ENCODE results near the gene AP5S1.
A peak's percentile ranks its signal among the peaks of the same experiment; 100 is the strongest.
"Not testable (repeated sequence)": the region's sequence is repeated elsewhere in the genome, so short reads cannot be mapped to it uniquely, and the experiment has no call there.

Gene AP5S1

GRCh38 chr20:3794168-3794567 is 26.2 kb upstream of the AP5S1 start:
- not testable (repeated sequence) for DNase-seq

- DNase-seq: no peak
Observed at GRCh38 chr20:3794701-3795420, 25.5 kb upstream of the AP5S1 start.

- peak; percentile 89 for DNase-seq
Observed at GRCh38 chr20:3795511-3796468, 24.6 kb upstream of the AP5S1 start, which contains the start of gene CDC25B. Gene CDC25B, plus strand, starts transcription at chr20:3796310. Its CDS starts 222 bp downstream, at chr20:3796532.

- no peak for DNase-seq
Observed at GRCh38 chr20:3796477-3797225, 23.7 kb upstream of the AP5S1 start.

- no peak for DNase-seq
Observed at GRCh38 chr20:3797226-3797545, 23.2 kb upstream of the AP5S1 start.

- DNase-seq: peak; percentile 60
Observed at GRCh38 chr20:3797592-3798372, 22.6 kb upstream of the AP5S1 start.

- no peak for DNase-seq
Observed at GRCh38 chr20:3798373-3798768, 22.0 kb upstream of the AP5S1 start.

GRCh38 chr20:3798908-3799248 is 21.5 kb upstream of the AP5S1 start:
- DNase-seq: no peak

GRCh38 chr20:3800256-3800877 is 20.0 kb upstream of the AP5S1 start:
- no peak for DNase-seq

GRCh38 chr20:3800878-3801260 is 19.5 kb upstream of the AP5S1 start:
- no peak for DNase-seq

GRCh38 chr20:3801299-3801698 is 19.0 kb upstream of the AP5S1 start:
- DNase-seq: no peak

- no peak for DNase-seq
Observed at GRCh38 chr20:3801846-3802245, 18.5 kb upstream of the AP5S1 start.

- no peak for DNase-seq
Observed at GRCh38 chr20:3802524-3803239, 17.7 kb upstream of the AP5S1 start.

- no peak for DNase-seq
Observed at GRCh38 chr20:3803289-3803688, 17.1 kb upstream of the AP5S1 start.

GRCh38 chr20:3803854-3804253 is 16.5 kb upstream of the AP5S1 start:
- DNase-seq: no peak

- DNase-seq: no peak
Observed at GRCh38 chr20:3804254-3804751, 16.0 kb upstream of the AP5S1 start.

GRCh38 chr20:3804781-3805180 is 15.6 kb upstream of the AP5S1 start:
- no peak for DNase-seq

- DNase-seq: no peak
Observed at GRCh38 chr20:3808544-3808943, 11.8 kb upstream of the AP5S1 start.

GRCh38 chr20:3811467-3812258 is 8.7 kb upstream of the AP5S1 start:
- DNase-seq: peak; percentile 92

GRCh38 chr20:3812259-3812681 is 8.1 kb upstream of the AP5S1 start:
- DNase-seq: no peak
